Measurements from ENCODE around the gene TVP23A.
A peak's percentile ranks its signal among the peaks of the same experiment; 100 is the strongest.
"Not testable (repeated sequence)": the region's sequence is repeated elsewhere in the genome, so short reads cannot be mapped to it uniquely, and the experiment has no call there.

The TVP23A gene

GRCh38 chr16:10743610-10744369 is 74.8 kb downstream of the TVP23A start, which contains the start of gene NUBP1:
NUBP1 (plus strand) TSS chr16:10743842; CDS start chr16:10743864, 22 bp downstream.
- DNase-seq: peak; percentile 95

GRCh38 chr16:10743227-10743609 is 75.4 kb downstream of the TVP23A start:
- DNase-seq: no peak

GRCh38 chr16:10741844-10742243 is 76.8 kb downstream of the TVP23A start:
- DNase-seq: peak; percentile 98

- DNase-seq: not testable (repeated sequence)
These were observed 77.3 kb downstream of the TVP23A start for GRCh38 chr16:10741249-10741648.

- DNase-seq: no peak
These were observed 77.8 kb downstream of the TVP23A start for GRCh38 chr16:10740845-10741208.

- DNase-seq: no peak
These were observed 78.4 kb downstream of the TVP23A start for GRCh38 chr16:10740000-10740844.

GRCh38 chr16:10738231-10739077 is 80.1 kb downstream of the TVP23A start:
- DNase-seq: peak; percentile 16

- DNase-seq: peak; percentile 75
These were observed 81.4 kb downstream of the TVP23A start for GRCh38 chr16:10737068-10737625.

- no peak for DNase-seq
These were observed 86.8 kb downstream of the TVP23A start for GRCh38 chr16:10731790-10732189.

- peak; percentile 93 for DNase-seq
These were observed 89.2 kb downstream of the TVP23A start for GRCh38 chr16:10729104-10730048.

- peak; percentile 96 for DNase-seq
These were observed 90.3 kb downstream of the TVP23A start for GRCh38 chr16:10728003-10728887.

All from NCI-H2171 treated with DMSO at 0.1 percent for 48 hours (cell line).